NCI-H2029 (cell line): Measurements from ENCODE around the gene EYS.
"Not testable (repeated sequence)": the region's sequence is repeated elsewhere in the genome, so short reads cannot be mapped to it uniquely, and the experiment has no call there.

Experiments
- DNase-seq: peaks from one replicate; lab custom pipeline; 2025; lab: John Stamatoyannopoulos, UW

Gene EYS

GRCh38 chr6:64476935-64477334 lies 1230.1 kb downstream of the EYS start:
- no peak for DNase-seq

GRCh38 chr6:64469405-64469804 lies 1237.6 kb downstream of the EYS start:
- not testable (repeated sequence) for DNase-seq

GRCh38 chr6:64467656-64468055 lies 1239.4 kb downstream of the EYS start:
- no peak for DNase-seq

- DNase-seq, result no peak
These were observed 1247.5 kb downstream of the EYS start for GRCh38 chr6:64459411-64459944.

GRCh38 chr6:64448101-64448500 lies 1258.9 kb downstream of the EYS start:
- DNase-seq, result not testable (repeated sequence)

- DNase-seq, result no peak
These were observed 1262.0 kb downstream of the EYS start for GRCh38 chr6:64445038-64445437.

- DNase-seq, result no peak
These were observed 1267.8 kb downstream of the EYS start for GRCh38 chr6:64439274-64439673.

GRCh38 chr6:64437996-64438395 lies 1269.0 kb downstream of the EYS start:
- no peak for DNase-seq

- no peak for DNase-seq
These were observed 1277.1 kb downstream of the EYS start for GRCh38 chr6:64429926-64430325.

GRCh38 chr6:64428186-64428585 lies 1278.8 kb downstream of the EYS start:
- DNase-seq, result no peak

- no peak for DNase-seq
These were observed 1291.1 kb downstream of the EYS start for GRCh38 chr6:64415926-64416325.

- DNase-seq, result no peak
These were observed 1295.8 kb downstream of the EYS start for GRCh38 chr6:64411226-64411625.

- DNase-seq, result no peak
These were observed 1297.1 kb downstream of the EYS start for GRCh38 chr6:64409948-64410347.

- no peak for DNase-seq
These were observed 1302.6 kb downstream of the EYS start for GRCh38 chr6:64404396-64404795.

GRCh38 chr6:64383277-64383676 lies 1323.7 kb downstream of the EYS start:
- DNase-seq, result no peak

- no peak for DNase-seq
These were observed 1330.6 kb downstream of the EYS start for GRCh38 chr6:64376394-64376793.

- no peak for DNase-seq
These were observed 1349.6 kb downstream of the EYS start for GRCh38 chr6:64357430-64357829.

- DNase-seq, result no peak
These were observed 1359.6 kb downstream of the EYS start for GRCh38 chr6:64347411-64347810.

- no peak for DNase-seq
These were observed 1371.8 kb downstream of the EYS start for GRCh38 chr6:64335195-64335594.

- no peak for DNase-seq
These were observed 1372.4 kb downstream of the EYS start for GRCh38 chr6:64334636-64335035.

GRCh38 chr6:64330694-64331307 lies 1376.2 kb downstream of the EYS start:
- no peak for DNase-seq

GRCh38 chr6:64326939-64327338 lies 1380.1 kb downstream of the EYS start:
- DNase-seq, result no peak

- DNase-seq, result no peak
These were observed 1381.9 kb downstream of the EYS start for GRCh38 chr6:64325093-64325492.

- DNase-seq, result no peak
These were observed 1396.8 kb downstream of the EYS start for GRCh38 chr6:64310214-64310613.
